Measurements from ENCODE around the gene HLA-C. TPM values are rescaled to one million over a fixed set of nuclear protein-coding genes. Genes with fewer than 3 reads are reported as not detected.

Gene HLA-C
- total RNA-seq, 2 donors from 2014 or later, result 576 to 1,321 TPM

DNA sequence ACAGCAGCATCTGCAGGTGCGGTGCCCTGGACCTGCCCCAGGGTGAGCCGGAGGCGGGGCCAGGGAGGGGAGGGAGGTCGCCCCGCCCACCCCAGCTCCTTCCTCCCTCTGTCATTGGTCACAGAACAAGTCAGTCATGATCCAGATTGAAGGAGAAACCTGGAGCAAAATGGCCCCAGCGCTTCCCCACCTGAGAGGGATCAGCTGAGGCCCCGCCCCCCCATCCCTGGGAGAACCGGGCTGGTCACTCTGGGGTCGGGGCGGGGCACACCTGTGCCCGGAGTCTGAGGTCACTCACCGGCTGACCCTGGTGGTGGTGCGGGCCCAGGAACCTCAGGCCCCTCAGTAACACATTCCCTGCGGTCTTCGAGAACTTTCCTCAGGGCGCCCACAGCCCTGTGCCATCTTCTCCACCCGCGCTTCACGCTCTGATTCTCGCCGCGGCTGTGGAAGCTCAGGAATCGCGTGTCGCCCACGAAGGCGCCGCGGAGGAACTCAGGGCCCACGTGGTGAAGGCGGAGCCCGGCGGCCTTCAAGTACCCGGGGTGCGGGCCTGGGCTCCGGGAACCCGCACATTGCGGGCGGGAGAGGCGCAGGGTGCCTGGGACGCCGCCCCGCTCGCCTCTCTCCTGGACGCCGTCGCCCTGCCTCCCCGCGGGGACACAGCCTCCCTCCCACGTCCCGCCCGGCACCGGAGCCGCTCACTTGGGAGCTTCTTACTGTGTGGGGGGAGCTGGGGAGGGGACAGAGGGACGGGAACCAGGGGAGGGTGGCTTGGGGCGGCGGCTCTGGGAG is 36.4 kb upstream of the HLA-C start:
- no peak overlapping the region for H3K9ac ChIP-seq (ENCODE audit: low read depth in 2 of 2, low read length in 2 of 2)
- H3K4me1 ChIP-seq, result no peaks in the 10 kb centered on the region
- H3K27me3 ChIP-seq, result no peaks in the 10 kb centered on the region
- peak overlapping the region; percentile 49 for H3K4me3 ChIP-seq
- TF ChIP-seq, protein P1, sequence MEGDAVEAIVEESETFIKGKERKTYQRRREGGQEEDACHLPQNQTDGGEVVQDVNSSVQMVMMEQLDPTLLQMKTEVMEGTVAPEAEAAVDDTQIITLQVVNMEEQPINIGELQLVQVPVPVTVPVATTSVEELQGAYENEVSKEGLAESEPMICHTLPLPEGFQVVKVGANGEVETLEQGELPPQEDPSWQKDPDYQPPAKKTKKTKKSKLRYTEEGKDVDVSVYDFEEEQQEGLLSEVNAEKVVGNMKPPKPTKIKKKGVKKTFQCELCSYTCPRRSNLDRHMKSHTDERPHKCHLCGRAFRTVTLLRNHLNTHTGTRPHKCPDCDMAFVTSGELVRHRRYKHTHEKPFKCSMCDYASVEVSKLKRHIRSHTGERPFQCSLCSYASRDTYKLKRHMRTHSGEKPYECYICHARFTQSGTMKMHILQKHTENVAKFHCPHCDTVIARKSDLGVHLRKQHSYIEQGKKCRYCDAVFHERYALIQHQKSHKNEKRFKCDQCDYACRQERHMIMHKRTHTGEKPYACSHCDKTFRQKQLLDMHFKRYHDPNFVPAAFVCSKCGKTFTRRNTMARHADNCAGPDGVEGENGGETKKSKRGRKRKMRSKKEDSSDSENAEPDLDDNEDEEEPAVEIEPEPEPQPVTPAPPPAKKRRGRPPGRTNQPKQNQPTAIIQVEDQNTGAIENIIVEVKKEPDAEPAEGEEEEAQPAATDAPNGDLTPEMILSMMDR (IDR thresholded peaks at IDR 0.05), result no peak
- no peaks in the 10 kb centered on the region for H3K36me3 ChIP-seq
- peak; percentile 87 for DNase-seq
- no peak overlapping the region for H3K27ac ChIP-seq
- intact Hi-C loops (cut with DNase I), result no loop called here
- no peaks in the 10 kb centered on the region for H3K9me3 ChIP-seq

DNA sequence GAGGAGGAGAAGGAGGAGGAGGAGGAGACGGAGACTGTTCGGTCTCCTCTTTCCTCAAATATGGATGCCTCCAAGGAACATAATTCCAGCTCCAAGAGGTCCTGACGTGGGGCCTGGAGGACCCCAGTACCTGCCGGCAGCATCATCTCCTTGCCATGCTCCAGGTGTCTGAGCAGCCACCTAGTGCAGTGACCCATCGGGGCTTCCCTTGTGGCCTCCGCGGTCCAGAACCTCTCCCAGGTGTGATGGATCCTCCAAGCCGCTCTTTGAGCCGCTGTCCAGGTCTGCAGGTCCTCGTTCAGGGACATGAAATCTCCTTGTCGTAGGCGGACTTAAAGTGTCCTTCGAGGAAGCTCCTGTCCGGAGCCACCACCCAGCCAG is 35.8 kb upstream of the HLA-C start:
- DNase-seq, result no peak
- no peaks in the 10 kb centered on the region for H3K36me3 ChIP-seq
- no peak overlapping the region for H3K27ac ChIP-seq
- H3K9me3 ChIP-seq, result no peaks in the 10 kb centered on the region
- H3K9ac ChIP-seq (ENCODE audit: low read depth in 2 of 2, low read length in 2 of 2), result no peak overlapping the region
- H3K4me1 ChIP-seq, result no peaks in the 10 kb centered on the region
- TF ChIP-seq, protein P1 (IDR thresholded peaks at IDR 0.05), result no peak
- intact Hi-C loops (cut with DNase I), result no loop called here
- H3K27me3 ChIP-seq, result no peaks in the 10 kb centered on the region
- no peak overlapping the region for H3K4me3 ChIP-seq

- intact Hi-C loops (cut with DNase I), result no loop called here
- TF ChIP-seq, protein P1 (IDR thresholded peaks at IDR 0.05), result no peak
- DNase-seq, result no peak
- Histone ChIP-seq H3K4me1 (no peaks in the 10 kb centered on the region), H3K4me3 (no peak overlapping the region), H3K9me3 (no peaks in the 10 kb centered on the region), H3K27ac (no peak overlapping the region), H3K27me3 (no peaks in the 10 kb centered on the region), H3K9ac (ENCODE audit: low read depth in 2 of 2, low read length in 2 of 2) (no peak overlapping the region), H3K36me3 (no peaks in the 10 kb centered on the region)
Observed at GRCh38 chr6:31305703-31306219, 33.9 kb upstream of the HLA-C start.

GRCh38 chr6:31304683-31305082 is 32.8 kb upstream of the HLA-C start:
- H3K9ac ChIP-seq (ENCODE audit: low read depth in 2 of 2, low read length in 2 of 2), result no peak overlapping the region
- H3K4me1 ChIP-seq, result no peaks in the 10 kb centered on the region
- TF ChIP-seq, protein P1 (IDR thresholded peaks at IDR 0.05), result no peak
- no peak overlapping the region for H3K27ac ChIP-seq
- no peaks in the 10 kb centered on the region for H3K36me3 ChIP-seq
- H3K4me3 ChIP-seq, result no peak overlapping the region
- H3K9me3 ChIP-seq, result no peaks in the 10 kb centered on the region
- intact Hi-C loops (cut with DNase I), result no loop called here
- no peaks in the 10 kb centered on the region for H3K27me3 ChIP-seq
- DNase-seq, result no peak

GRCh38 chr6:31300797-31301196 is 28.9 kb upstream of the HLA-C start:
- Histone ChIP-seq H3K9ac (ENCODE audit: low read depth in 2 of 2, low read length in 2 of 2) (no peak overlapping the region), H3K4me1 (no peaks in the 10 kb centered on the region), H3K9me3 (no peaks in the 10 kb centered on the region), H3K27me3 (no peaks in the 10 kb centered on the region), H3K27ac (no peak overlapping the region), H3K36me3 (no peaks in the 10 kb centered on the region), H3K4me3 (no peak overlapping the region)
- TF ChIP-seq, protein P1 (IDR thresholded peaks at IDR 0.05), result no peak
- no peak for DNase-seq
- intact Hi-C loops (cut with DNase I), result no loop called here
